Natural killer cell (primary cell): ENCODE results near the gene ACTC1. TPM values are rescaled to one million over a fixed set of nuclear protein-coding genes. Genes with fewer than 3 reads are reported as not detected.

Experiments used
- ATAC-seq, 3 donors: fragments of 150-1000 bp in 2 of 3; fragments of 200-7000 bp in 1 of 3; cut with Tn5 transposase; 1 replicate in 1 of 3; 2 replicates in 2 of 3; pipeline ENCODE4 v1.10.0; 2021; ENCODE audit warnings: mild to moderate bottlenecking in 2 of 3, moderate library complexity in 2 of 3
- DNase-seq, 2 donors: peaks; one replicate each; pipeline versions ENCODE4 v3.0.0 to v3.0.0-alpha.2; 2013 to 2021; ENCODE audit warnings: mixed read lengths in 1 of 2
- H3K27ac ChIP-seq: one replicate; pipeline ENCODE4 v1.5.1; 2013; ENCODE audit warnings: mild to moderate bottlenecking, low read length
- H3K27me3 ChIP-seq: one replicate; pipeline ENCODE4 v1.6.1; 2013; ENCODE audit warnings: low read length; ENCODE audit not compliant: control insufficient read depth, insufficient read depth
- H3K36me3 ChIP-seq: one replicate; pipeline ENCODE4 v1.6.1; 2013; ENCODE audit warnings: low read length; ENCODE audit not compliant: control insufficient read depth, insufficient read depth
- H3K4me1 ChIP-seq: one replicate; pipeline ENCODE4 v1.6.1; 2013; ENCODE audit warnings: low read length; ENCODE audit not compliant: control insufficient read depth, insufficient read depth
- H3K4me3 ChIP-seq: one replicate; pipeline ENCODE4 v1.5.1; 2013; ENCODE audit warnings: low read length
- H3K9me3 ChIP-seq: one replicate; pipeline ENCODE4 v1.6.1; 2013; ENCODE audit warnings: low read length; ENCODE audit not compliant: control insufficient read depth, insufficient read depth
- H3K27ac Mint-ChIP-seq, 2 donors: one replicate each; pipeline ENCODE4 v1.8.0; 2022; ENCODE audit warnings: mild to moderate bottlenecking in 2 of 2, mixed read lengths in 2 of 2, moderate library complexity in 1 of 2
- H3K27me3 Mint-ChIP-seq, 2 donors: one replicate each; pipeline ENCODE4 v1.8.0; 2022; ENCODE audit warnings: low read depth in 2 of 2, mixed read lengths in 2 of 2
- H3K36me3 Mint-ChIP-seq: one replicate; pipeline ENCODE4 v1.8.0; 2022; ENCODE audit warnings: mixed read lengths
- H3K4me1 Mint-ChIP-seq, 2 donors: one replicate each; pipeline ENCODE4 v1.8.0; 2022; ENCODE audit warnings: mixed read lengths in 2 of 2
- H3K4me3 Mint-ChIP-seq: one replicate; pipeline ENCODE4 v1.8.0; 2022; ENCODE audit warnings: mild to moderate bottlenecking, moderate library complexity, mixed read lengths
- H3K9me3 Mint-ChIP-seq, 2 donors: one replicate each; pipeline ENCODE4 v1.8.0; 2022; ENCODE audit warnings: mixed read lengths in 2 of 2
- CTCF ChIP-seq: fragments of 200-600 bp; IDR thresholded peaks from one replicate; pipeline ENCODE4 v1.8.0; 2022; ENCODE audit warnings: antibody characterized with exemption
- WGBS: methylation state at CpG from one replicate; pipeline ENCODE4 v1.1.7; 2013; ENCODE audit warnings: missing lambda C conversion rate; ENCODE audit not compliant: insufficient coverage; 5-methylcytosine and 5-hydroxymethylcytosine counted together
- intact Hi-C: fragments of 100-400 bp; cut with micrococcal nuclease; formaldehyde crosslinking; loops from one replicate; pipeline ENCODE4 v1.14.2; 2022
- total RNA-seq, 4 donors: library from RNA; stranded (reverse); fragments of 120-200 nt in 1 of 4; gene quantifications; one replicate each; pipeline versions ENCODE4 v1.2.3 to v1.2.4, GENCODE V29; 2013 to 2022

ACTC1 gene
- total RNA-seq, 3 donors from 2014 or later (not counting 1 experiment from before 2014, with no cell fraction given): not detected

- peaks cover 14% of the 10 kb centered on the region for H3K36me3 Mint-ChIP-seq
- H3K9me3 Mint-ChIP-seq: peaks cover 0 to 3% of the 10 kb centered on the region in 2 donors
- H3K4me3 Mint-ChIP-seq: no peak overlapping the region
- no peak overlapping the region for H3K27ac Mint-ChIP-seq
- Histone ChIP-seq H3K4me3 (no peak overlapping the region), H3K36me3 (no peaks in the 10 kb centered on the region), H3K4me1 (no peaks in the 10 kb centered on the region), H3K9me3 (no peaks in the 10 kb centered on the region), H3K27ac (no peak overlapping the region), H3K27me3 (no peaks in the 10 kb centered on the region)
- DNase-seq (no peak), ATAC-seq (no peak)
- 80% methylated on average over 6 of the region's 6 CpGs for WGBS
- TF ChIP-seq CTCF: no peak
- peaks cover 9 to 18% of the 10 kb centered on the region in 2 donors for H3K27me3 Mint-ChIP-seq
- H3K4me1 Mint-ChIP-seq: no peaks in the 10 kb centered on the region
- intact Hi-C loops: no loop called here
Observed at GRCh38 chr15:34837246-34838016, 42.1 kb upstream of the ACTC1 start.

GRCh38 chr15:34828145-34828911, 33.0 kb upstream of the ACTC1 start:
- Histone ChIP-seq H3K9me3 (no peaks in the 10 kb centered on the region), H3K4me1 (no peaks in the 10 kb centered on the region), H3K4me3 (no peak overlapping the region), H3K27me3 (no peaks in the 10 kb centered on the region), H3K36me3 (no peaks in the 10 kb centered on the region), H3K27ac (no peak overlapping the region)
- intact Hi-C loops: no loop called here
- H3K27me3 Mint-ChIP-seq: peaks cover 9 to 29% of the 10 kb centered on the region in 2 donors
- H3K36me3 Mint-ChIP-seq: no peaks in the 10 kb centered on the region
- no peaks in the 10 kb centered on the region for H3K9me3 Mint-ChIP-seq
- no peak overlapping the region for H3K4me3 Mint-ChIP-seq
- no peaks in the 10 kb centered on the region for H3K4me1 Mint-ChIP-seq
- WGBS: 100% methylated on average over 1 of the region's 5 CpGs
- H3K27ac Mint-ChIP-seq: no peak overlapping the region
- no peak for ATAC-seq
- TF ChIP-seq CTCF: no peak
- no peak for DNase-seq

- no peak for ATAC-seq
- no peak overlapping the region for H3K27ac ChIP-seq
- H3K4me1 ChIP-seq: no peaks in the 10 kb centered on the region
- Mint-ChIP-seq H3K4me1 (no peaks in the 10 kb centered on the region), H3K36me3 (no peaks in the 10 kb centered on the region), H3K4me3 (no peak overlapping the region), H3K27ac (no peak overlapping the region), H3K27me3 (peaks cover 18 to 70% of the 10 kb centered on the region in 2 donors), H3K9me3 (no peaks in the 10 kb centered on the region)
- intact Hi-C loops: no loop called here
- no peak overlapping the region for H3K4me3 ChIP-seq
- peaks cover 4% of the 10 kb centered on the region for H3K27me3 ChIP-seq
- DNase-seq: no peak
- no peaks in the 10 kb centered on the region for H3K36me3 ChIP-seq
- TF ChIP-seq CTCF: no peak
- 83% methylated on average over 3 of the region's 3 CpGs for WGBS
- no peaks in the 10 kb centered on the region for H3K9me3 ChIP-seq
Observed at GRCh38 chr15:34821831-34822230, 26.5 kb upstream of the ACTC1 start.
